BLaER1 treated with 17β-estradiol and CSF1 and Interleukin-3, amounts not matched to agents 10 nM and 100 nM (cell line): Measurements from ENCODE around the gene MBOAT1.

ENCODE experiments used
- H3K27ac ChIP-seq, 11 experiments: shearing (Covaris generic); formaldehyde crosslinking; 2 replicates each; pipeline ENCODE4 v1.8.1; 2022
- H3K27me3 ChIP-seq, 11 experiments: shearing (Covaris generic); formaldehyde crosslinking; 2 replicates each; pipeline ENCODE4 v1.8.1; 2022
- H3K36me3 ChIP-seq, 11 experiments: shearing (Covaris generic); formaldehyde crosslinking; 2 replicates each; pipeline ENCODE4 v1.8.1; 2022
- H3K4me1 ChIP-seq, 10 experiments: shearing (Covaris generic); formaldehyde crosslinking; 2 replicates each; pipeline ENCODE4 v1.8.1; 2022
- H3K4me2 ChIP-seq, 11 experiments: shearing (Covaris generic); formaldehyde crosslinking; 2 replicates each; pipeline ENCODE4 v1.8.1; 2022
- H3K4me3 ChIP-seq, 10 experiments: shearing (Covaris generic); formaldehyde crosslinking; 2 replicates each; pipeline ENCODE4 v1.8.1; 2022
- H3K9ac ChIP-seq, 11 experiments: shearing (Covaris generic); formaldehyde crosslinking; 2 replicates each; pipeline ENCODE4 v1.8.1; 2022
- H3K9me3 ChIP-seq, 11 experiments: shearing (Covaris generic); formaldehyde crosslinking; replicated peaks in 1 of 11; 2 replicates each; pipeline ENCODE4 v1.8.1; 2022
- H4K20me1 ChIP-seq, 11 experiments: shearing (Covaris generic); formaldehyde crosslinking; 2 replicates each; pipeline ENCODE4 v1.8.1; 2022
- Cebpa-rat ChIP-seq, 11 experiments: shearing (Covaris generic); IDR thresholded peaks; 2 replicates each; pipeline ENCODE4 v1.8.1; 2022

Gene MBOAT1

DNA sequence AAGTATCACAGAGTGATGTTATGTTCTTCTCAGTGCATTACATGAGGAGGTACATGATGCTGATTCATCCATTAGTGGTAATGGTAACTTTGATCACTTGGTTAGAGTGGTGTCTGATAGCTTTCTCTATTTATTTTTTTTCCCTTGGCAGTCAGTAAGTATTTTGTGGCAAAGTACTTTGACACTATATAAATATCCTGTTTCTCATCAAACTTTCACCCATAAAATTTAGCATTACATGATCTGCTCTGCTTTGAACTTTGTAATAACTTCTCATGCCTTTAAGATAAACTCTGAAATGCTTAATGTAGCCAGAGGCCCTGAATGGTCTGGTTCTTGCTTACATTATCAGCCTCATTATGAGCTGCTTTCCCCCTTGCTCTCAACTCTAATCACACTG is 127.9 kb downstream of the MBOAT1 start:
- no peak overlapping the region for H3K4me3 ChIP-seq

DNA sequence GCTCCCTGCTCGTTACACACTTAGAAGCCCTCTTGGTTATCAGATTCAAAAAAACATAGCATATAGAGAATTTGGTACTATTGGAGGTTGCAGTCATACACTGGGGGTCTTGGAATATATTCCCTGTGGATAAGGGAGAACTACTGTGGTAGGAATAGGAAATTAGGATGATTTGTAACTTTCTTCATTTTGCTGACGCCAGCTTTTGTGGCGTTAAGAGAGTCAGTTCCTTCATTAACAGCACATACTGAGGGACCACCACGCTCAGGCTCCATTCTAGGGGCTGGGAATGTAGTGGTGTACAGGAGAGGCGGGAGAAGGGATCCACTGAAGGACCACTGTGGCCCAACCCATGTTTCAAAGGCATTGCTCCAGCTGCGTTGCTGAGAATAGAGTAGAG is 140.3 kb downstream of the MBOAT1 start:
- no peaks in the 10 kb centered on the region; a peak in 1 of 22 replicates for H3K36me3 ChIP-seq
- H3K27ac ChIP-seq: no peak overlapping the region
- H4K20me1 ChIP-seq: no peaks in the 10 kb centered on the region
- no peaks in the 10 kb centered on the region for H3K27me3 ChIP-seq
- no peak for TF ChIP-seq Cebpa-rat (IDR thresholded peaks at IDR 0.05)
- no peak overlapping the region for H3K4me2 ChIP-seq
- no peaks in the 10 kb centered on the region for H3K4me1 ChIP-seq
- H3K4me3 ChIP-seq: no peak overlapping the region
- H3K9me3 ChIP-seq: peaks cover 21 to 47% (median 32%) of the 10 kb centered on the region in 11 experiments
- H3K9ac ChIP-seq: no peak overlapping the region

More for the DNA sequence above, 127.9 kb downstream of the MBOAT1 start:
- no peaks in the 10 kb centered on the region for H4K20me1 ChIP-seq
- no peaks in the 10 kb centered on the region for H3K36me3 ChIP-seq
- no peak overlapping the region for H3K9ac ChIP-seq
- H3K4me2 ChIP-seq: no peak overlapping the region
- H3K4me1 ChIP-seq: no peaks in the 10 kb centered on the region
- no peak overlapping the region for H3K27ac ChIP-seq
- TF ChIP-seq Cebpa-rat (IDR thresholded peaks at IDR 0.05): no peak
- H3K27me3 ChIP-seq: no peaks in the 10 kb centered on the region
- H3K9me3 ChIP-seq: peaks cover 8 to 24% (median 21%) of the 10 kb centered on the region in 11 experiments; a peak in 21 of 22 replicates

DNA sequence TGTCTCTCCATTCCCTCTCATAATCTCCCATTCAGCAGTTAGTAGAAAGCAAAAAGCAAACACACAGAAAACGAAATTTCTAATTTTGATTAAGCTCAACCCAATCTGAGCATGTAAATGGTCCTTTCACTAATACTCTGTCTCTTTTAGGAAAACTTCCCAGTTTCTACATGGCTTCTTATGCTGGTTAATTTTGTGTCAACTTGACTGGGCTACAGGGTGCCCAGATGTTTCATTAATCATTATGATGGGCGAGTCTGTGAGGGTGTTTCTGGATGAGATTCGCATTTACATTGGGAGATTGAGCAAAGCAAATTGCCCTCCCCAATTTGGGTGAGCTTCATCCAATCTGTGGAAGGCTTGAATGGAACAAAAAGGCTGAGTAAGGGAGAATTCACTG is 142.2 kb downstream of the MBOAT1 start:
- Histone ChIP-seq H3K9me3 (peaks cover 4 to 27% (median 16%) of the 10 kb centered on the region in 11 experiments; a peak in 18 of 22 replicates), H3K4me2 (no peak overlapping the region), H3K27me3 (no peaks in the 10 kb centered on the region), H3K4me1 (no peaks in the 10 kb centered on the region), H3K27ac (no peak overlapping the region), H3K4me3 (no peak overlapping the region), H3K9ac (no peak overlapping the region), H4K20me1 (no peaks in the 10 kb centered on the region), H3K36me3 (no peaks in the 10 kb centered on the region; a peak in 1 of 22 replicates)
- no peak for TF ChIP-seq Cebpa-rat (IDR thresholded peaks at IDR 0.05)

DNA sequence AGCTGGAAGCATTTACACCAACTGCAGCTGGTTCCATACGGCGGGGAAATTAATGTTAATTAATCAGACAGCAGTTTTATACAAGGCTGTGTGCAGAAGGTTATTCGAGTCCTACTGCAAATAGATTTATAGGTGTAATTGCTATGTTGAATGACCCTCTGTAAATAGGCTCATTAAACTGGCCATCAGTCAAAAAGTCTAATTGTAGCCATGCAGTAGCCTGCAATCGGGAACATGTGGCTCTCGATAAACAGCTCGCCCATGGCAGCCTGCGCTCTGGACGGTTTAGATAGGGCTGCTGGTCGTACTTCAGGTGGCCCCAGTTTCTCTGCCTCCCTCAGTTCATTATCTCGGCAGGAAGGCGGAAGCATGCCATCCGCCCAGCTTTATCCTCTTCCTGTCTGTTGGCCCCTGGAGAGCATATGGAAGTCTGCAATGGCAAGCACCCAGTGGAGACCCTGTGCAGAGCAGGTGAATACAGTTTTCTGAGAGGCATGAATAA is 143.2 kb downstream of the MBOAT1 start:
- H3K27me3 ChIP-seq: no peaks in the 10 kb centered on the region
- no peak overlapping the region for H3K27ac ChIP-seq
- no peak overlapping the region for H3K9ac ChIP-seq
- H3K4me1 ChIP-seq: no peaks in the 10 kb centered on the region
- peaks cover 0 to 19% (median 10%) of the 10 kb centered on the region in 11 experiments; a peak in 13 of 22 replicates for H3K9me3 ChIP-seq
- H3K4me2 ChIP-seq: no peak overlapping the region
- H4K20me1 ChIP-seq: no peaks in the 10 kb centered on the region
- TF ChIP-seq Cebpa-rat (IDR thresholded peaks at IDR 0.05): no peak
- no peak overlapping the region for H3K4me3 ChIP-seq
- no peaks in the 10 kb centered on the region; a peak in 1 of 22 replicates for H3K36me3 ChIP-seq

DNA sequence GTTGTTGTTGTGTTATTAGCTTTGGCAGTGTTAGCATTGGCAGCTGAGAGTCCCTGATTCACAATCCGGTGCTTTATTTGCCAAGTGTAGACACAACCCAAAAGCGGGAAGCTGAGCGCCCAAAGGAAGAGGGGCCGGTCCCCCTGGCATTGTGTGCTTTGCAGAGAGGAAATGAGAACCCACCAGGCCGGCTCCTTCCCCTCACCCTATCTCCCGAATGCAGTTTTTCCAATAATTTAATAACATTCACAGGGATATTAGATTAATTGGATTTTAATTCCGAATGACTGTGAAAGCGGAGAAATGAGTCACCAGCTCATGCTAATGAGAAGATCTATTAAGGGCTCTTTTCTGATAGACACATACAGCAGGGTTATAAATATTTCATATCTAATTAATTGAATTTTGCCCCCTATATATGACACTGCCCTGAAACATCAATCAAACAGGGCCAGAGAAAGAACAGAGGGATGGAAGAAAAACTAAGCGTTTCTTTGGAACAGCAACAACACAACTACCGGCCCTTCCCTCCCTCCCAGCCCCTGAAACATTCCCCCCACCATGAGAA is 143.8 kb downstream of the MBOAT1 start:
- no peaks in the 10 kb centered on the region for H3K27me3 ChIP-seq
- no peak overlapping the region for H3K4me2 ChIP-seq
- H3K4me3 ChIP-seq: no peak overlapping the region
- H3K27ac ChIP-seq: no peak overlapping the region
- no peak for TF ChIP-seq Cebpa-rat (IDR thresholded peaks at IDR 0.05)
- no peaks in the 10 kb centered on the region for H3K4me1 ChIP-seq
- no peaks in the 10 kb centered on the region for H4K20me1 ChIP-seq
- H3K36me3 ChIP-seq: no peaks in the 10 kb centered on the region; a peak in 1 of 22 replicates
- peaks cover 0 to 19% (median 10%) of the 10 kb centered on the region in 11 experiments; a peak in 13 of 22 replicates for H3K9me3 ChIP-seq
- no peak overlapping the region for H3K9ac ChIP-seq

DNA sequence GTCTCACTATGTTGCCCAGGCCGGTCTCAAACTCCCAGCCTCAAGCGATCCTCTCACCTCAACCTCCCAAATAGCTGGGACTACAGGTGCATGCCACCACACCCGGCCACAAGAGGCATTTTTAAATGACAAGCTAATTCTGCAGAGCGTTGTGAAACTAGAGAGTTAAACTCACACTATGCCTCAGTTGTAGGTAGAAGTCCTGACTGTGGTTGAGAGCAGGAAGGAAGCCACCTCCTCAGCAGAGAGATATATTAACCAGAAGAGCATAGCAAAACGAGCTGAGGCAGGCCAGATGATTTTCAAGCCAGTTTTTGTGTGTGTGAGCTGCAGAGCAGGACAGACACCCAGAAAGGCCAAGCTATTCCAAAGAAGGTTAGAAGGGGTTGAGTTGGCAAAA is 150.3 kb downstream of the MBOAT1 start:
- Histone ChIP-seq H3K4me3 (no peak overlapping the region), H3K27me3 (no peaks in the 10 kb centered on the region), H3K9me3 (peaks cover 0 to 3% (median 0%) of the 10 kb centered on the region in 11 experiments; a peak in 2 of 22 replicates), H3K36me3 (no peaks in the 10 kb centered on the region), H3K4me1 (peaks cover 6 to 14% (median 10%) of the 10 kb centered on the region in 10 experiments; a peak in 13 of 20 replicates), H3K4me2 (peak overlapping the region in 2 of 11 experiments; percentile 6 to 35; a peak in 1 of 22 replicates), H3K9ac (no peak overlapping the region), H4K20me1 (no peaks in the 10 kb centered on the region), H3K27ac (no peak overlapping the region)
- no peak for TF ChIP-seq Cebpa-rat (IDR thresholded peaks at IDR 0.05)

DNA sequence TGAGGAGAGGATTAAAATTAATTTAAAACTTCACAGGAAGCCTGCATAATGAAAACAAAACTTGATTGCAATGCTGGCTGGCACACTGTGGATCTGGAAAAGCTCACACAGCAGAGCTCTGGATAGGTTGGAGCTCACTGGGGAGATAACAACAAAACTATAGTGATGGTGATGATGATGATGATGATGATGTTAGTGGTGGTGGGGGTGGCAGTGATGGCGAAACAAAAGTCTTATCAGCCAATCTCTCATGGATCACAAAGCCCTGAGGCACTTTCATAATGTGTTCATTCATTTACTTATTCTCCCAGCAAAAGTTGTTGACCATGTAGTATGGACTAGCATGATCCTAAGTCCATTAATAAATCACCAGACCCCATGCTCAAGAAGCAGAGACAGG is 152.0 kb downstream of the MBOAT1 start:
- H3K4me2 ChIP-seq: no peak overlapping the region
- H3K9ac ChIP-seq: no peak overlapping the region
- H3K9me3 ChIP-seq: peaks cover 0 to 3% (median 0%) of the 10 kb centered on the region in 11 experiments; a peak in 2 of 22 replicates
- no peak overlapping the region for H3K4me3 ChIP-seq
- H3K27ac ChIP-seq: no peak overlapping the region
- no peaks in the 10 kb centered on the region for H4K20me1 ChIP-seq
- H3K36me3 ChIP-seq: no peaks in the 10 kb centered on the region
- peaks cover 6 to 14% (median 10%) of the 10 kb centered on the region in 10 experiments; a peak in 13 of 20 replicates for H3K4me1 ChIP-seq
- TF ChIP-seq Cebpa-rat (IDR thresholded peaks at IDR 0.05): no peak
- H3K27me3 ChIP-seq: no peaks in the 10 kb centered on the region

DNA sequence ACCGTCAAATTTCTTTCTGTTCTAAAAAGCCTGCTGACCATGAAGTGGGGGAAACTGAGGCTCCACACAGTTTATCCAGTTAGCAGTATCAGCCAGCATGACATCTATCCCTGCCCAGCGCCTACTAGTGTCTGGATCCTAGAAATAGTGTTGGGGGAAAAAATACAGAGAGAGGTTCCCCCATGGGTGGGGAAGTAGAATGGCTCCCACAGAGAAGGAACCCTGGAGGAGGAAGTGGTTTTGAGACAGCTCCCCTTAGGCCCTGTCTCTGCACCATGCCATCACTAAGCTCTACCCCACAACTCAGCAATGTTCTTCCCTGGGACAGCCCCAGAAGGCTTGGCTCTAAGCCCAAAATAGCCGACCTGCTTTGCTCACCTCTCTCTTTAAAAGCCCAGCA is 153.4 kb downstream of the MBOAT1 start:
- no peaks in the 10 kb centered on the region for H4K20me1 ChIP-seq
- H3K9me3 ChIP-seq: peaks cover 0 to 3% (median 0%) of the 10 kb centered on the region in 11 experiments; a peak in 2 of 22 replicates
- H3K27ac ChIP-seq: no peak overlapping the region
- no peaks in the 10 kb centered on the region for H3K27me3 ChIP-seq
- peaks cover 6 to 14% (median 10%) of the 10 kb centered on the region in 10 experiments; a peak in 13 of 20 replicates for H3K4me1 ChIP-seq
- no peaks in the 10 kb centered on the region for H3K36me3 ChIP-seq
- no peak for TF ChIP-seq Cebpa-rat (IDR thresholded peaks at IDR 0.05)
- no peak overlapping the region for H3K9ac ChIP-seq
- H3K4me2 ChIP-seq: peak overlapping the region in 7 of 11 experiments; percentile 1 to 60 (median 43); a peak in 11 of 22 replicates
- H3K4me3 ChIP-seq: no peak overlapping the region

DNA sequence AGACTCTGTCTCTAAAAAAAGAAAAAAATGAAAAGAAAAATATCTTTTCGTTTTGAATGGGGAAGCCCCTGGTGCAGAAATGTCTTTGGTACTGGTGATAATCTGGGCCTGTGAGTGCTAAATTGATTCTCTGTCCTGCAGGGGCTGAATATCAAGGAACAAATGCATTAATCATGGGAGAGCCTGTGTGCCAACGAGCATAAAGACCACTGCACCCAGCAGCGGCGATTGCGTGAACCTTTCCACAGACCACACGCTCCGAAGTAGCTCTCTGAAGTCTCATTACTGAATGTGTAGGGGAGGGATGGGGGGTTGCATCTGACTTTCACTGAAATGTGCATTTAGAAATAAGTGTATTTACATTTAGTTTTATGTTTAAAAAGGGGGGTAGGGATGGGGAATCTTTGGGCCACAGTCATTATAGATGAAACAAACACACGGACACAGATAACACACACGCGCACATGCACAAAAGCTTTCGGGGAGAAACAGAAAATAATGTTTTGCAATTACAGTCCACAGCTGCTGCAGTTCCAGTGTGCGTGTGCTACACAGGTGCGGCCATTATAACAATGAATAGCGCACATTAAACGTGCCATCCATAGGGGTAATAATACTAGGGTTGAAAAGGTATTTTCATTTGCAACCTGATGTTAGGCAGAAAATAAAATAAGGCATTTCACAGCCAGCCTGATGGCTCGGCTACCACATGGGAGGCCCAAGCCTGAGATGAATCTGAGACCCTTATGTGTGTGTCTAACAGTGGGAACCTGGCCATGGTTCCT is 154.0 kb downstream of the MBOAT1 start:
- Histone ChIP-seq H3K36me3 (no peaks in the 10 kb centered on the region), H4K20me1 (no peaks in the 10 kb centered on the region), H3K9ac (no peak overlapping the region), H3K4me2 (peak overlapping the region in 5 of 11 experiments; percentile 1 to 60 (median 56); a peak in 3 of 22 replicates), H3K9me3 (peaks cover 0 to 3% (median 0%) of the 10 kb centered on the region in 11 experiments; a peak in 2 of 22 replicates), H3K27me3 (no peaks in the 10 kb centered on the region), H3K4me3 (no peak overlapping the region), H3K27ac (no peak overlapping the region), H3K4me1 (peaks cover 6 to 14% (median 10%) of the 10 kb centered on the region in 10 experiments; a peak in 13 of 20 replicates)
- TF ChIP-seq Cebpa-rat (IDR thresholded peaks at IDR 0.05): no peak
